Astrocyte (in vitro differentiated cells and primary cell): ENCODE results near the gene A3GALT2. TPM values are rescaled to one million over a fixed set of nuclear protein-coding genes. Genes with fewer than 3 reads are reported as not detected.

Experiments
- DNase-seq: peaks from one replicate; pipeline ENCODE4 v3.0.0-alpha.2; 2010; ENCODE audit warnings: low read depth
- FAIRE-seq: peaks from 2 replicates; lab custom pipeline; 2011; peaks lifted over from hg19 to GRCh38; lab: Jason Lieb, UNC
- H2AFZ ChIP-seq: 2 replicates; pipeline ENCODE4 v1.6.0; 2012; ENCODE audit warnings: low read depth, low read length, inconsistent platforms
- H3K27ac ChIP-seq: 2 replicates; pipeline ENCODE4 v1.5.1; 2011; ENCODE audit warnings: low read depth, low read length, inconsistent platforms
- H3K27me3 ChIP-seq: 2 replicates; pipeline ENCODE4 v1.6.0; 2011; ENCODE audit warnings: low read length, inconsistent platforms; ENCODE audit not compliant: insufficient read depth
- H3K36me3 ChIP-seq: 2 replicates; pipeline ENCODE4 v1.5.1; 2011; ENCODE audit warnings: low read length, inconsistent platforms; ENCODE audit not compliant: insufficient read depth
- H3K4me1 ChIP-seq: 2 replicates; pipeline ENCODE4 v1.5.1; 2011; ENCODE audit warnings: low read length, inconsistent platforms; ENCODE audit not compliant: insufficient read depth
- H3K4me2 ChIP-seq: 2 replicates; pipeline ENCODE4 v1.6.0; 2012; ENCODE audit warnings: low read length, inconsistent platforms
- H3K4me3 ChIP-seq: 2 replicates; pipeline ENCODE4 v1.5.1; 2011; ENCODE audit warnings: low read depth, mild to moderate bottlenecking, low read length, inconsistent platforms; ENCODE audit not compliant: insufficient read depth
- H3K79me2 ChIP-seq: 2 replicates; pipeline ENCODE4 v1.6.0; 2012; ENCODE audit warnings: mild to moderate bottlenecking, low read length, inconsistent platforms; ENCODE audit not compliant: insufficient read depth
- H3K9ac ChIP-seq: 2 replicates; pipeline ENCODE4 v1.6.0; 2012; ENCODE audit warnings: mild to moderate bottlenecking, low read length, inconsistent platforms
- H3K9me3 ChIP-seq: 2 replicates; pipeline ENCODE4 v1.5.1; 2012; ENCODE audit warnings: low read depth, mild to moderate bottlenecking, low read length, inconsistent platforms; ENCODE audit not compliant: insufficient read depth
- H4K20me1 ChIP-seq: 2 replicates; pipeline ENCODE4 v1.6.0; 2012; ENCODE audit warnings: low read length, inconsistent platforms; ENCODE audit not compliant: insufficient read depth
- H3K27ac Mint-ChIP-seq: one replicate; pipeline ENCODE4 v1.8.0; 2021; ENCODE audit warnings: mild to moderate bottlenecking, mixed read lengths; ENCODE audit not compliant: unreplicated experiment
- H3K27me3 Mint-ChIP-seq: one replicate; pipeline ENCODE4 v1.8.0; 2021; ENCODE audit warnings: low read depth, mixed read lengths; ENCODE audit not compliant: unreplicated experiment
- H3K36me3 Mint-ChIP-seq: one replicate; pipeline ENCODE4 v1.8.0; 2021; ENCODE audit warnings: low read depth, mixed read lengths; ENCODE audit not compliant: unreplicated experiment
- H3K4me1 Mint-ChIP-seq: one replicate; pipeline ENCODE4 v1.8.0; 2021; ENCODE audit warnings: low read depth, mixed read lengths; ENCODE audit not compliant: unreplicated experiment
- H3K4me3 Mint-ChIP-seq: one replicate; pipeline ENCODE4 v1.8.0; 2021; ENCODE audit warnings: mild to moderate bottlenecking, moderate library complexity, mixed read lengths; ENCODE audit not compliant: unreplicated experiment
- H3K9me3 Mint-ChIP-seq: one replicate; pipeline ENCODE4 v1.8.0; 2021; ENCODE audit warnings: mild to moderate bottlenecking, mixed read lengths; ENCODE audit not compliant: unreplicated experiment
- CTCF ChIP-seq: IDR thresholded peaks from 2 replicates; pipeline ENCODE4 v1.5.1; 2011; ENCODE audit warnings: low read depth, mild to moderate bottlenecking, inconsistent platforms, low read length, moderate library complexity; ENCODE audit not compliant: insufficient read depth
- EZH2 ChIP-seq: IDR thresholded peaks from 2 replicates; pipeline ENCODE4 v1.6.1; 2012; ENCODE audit warnings: mild to moderate bottlenecking, low read length, inconsistent platforms; ENCODE audit not compliant: insufficient read depth
- total RNA-seq: library from RNA; stranded (reverse); gene quantifications from 2 replicates; pipeline ENCODE4 v1.2.1, GENCODE V29; 2021

Gene A3GALT2
- total RNA-seq, 1 donor from 2014 or later: not detected

GRCh38 chr1:33348676-33349080 lies 27.8 kb upstream of the A3GALT2 start:
- Histone ChIP-seq H3K4me1 (peaks cover 47% of the 10 kb centered on the region), H3K79me2 (peaks cover 58% of the 10 kb centered on the region), H3K9ac (peak overlapping the region; percentile 89), H3K27me3 (no peaks in the 10 kb centered on the region), H3K4me3 (peak overlapping the region; percentile 94), H3K36me3 (peaks cover 12% of the 10 kb centered on the region), H4K20me1 (peaks cover 45% of the 10 kb centered on the region), H3K4me2 (peak overlapping the region; percentile 93), H3K27ac (peak overlapping the region; percentile 87), H3K9me3 (no peaks in the 10 kb centered on the region), H2AFZ (no peak overlapping the region)
- FAIRE-seq (no peak), DNase-seq (no peak)
- H3K36me3 Mint-ChIP-seq: peaks cover 6% of the 10 kb centered on the region
- TF ChIP-seq EZH2 (no peak), CTCF (no peak)
- peak overlapping the region; percentile 86 for H3K4me3 Mint-ChIP-seq
- H3K27me3 Mint-ChIP-seq: peaks cover 3% of the 10 kb centered on the region
- H3K4me1 Mint-ChIP-seq: peaks cover 43% of the 10 kb centered on the region
- peak overlapping the region; percentile 96 for H3K27ac Mint-ChIP-seq
- no peaks in the 10 kb centered on the region for H3K9me3 Mint-ChIP-seq

- no peaks in the 10 kb centered on the region for H3K9me3 ChIP-seq
- peak overlapping the region; percentile 93 for H3K4me2 ChIP-seq
- H3K27ac Mint-ChIP-seq: peak overlapping the region; percentile 96
- no peak overlapping the region for H2AFZ ChIP-seq
- peak; percentile 66 for DNase-seq
- peaks cover 47% of the 10 kb centered on the region for H3K4me1 Mint-ChIP-seq
- peaks cover 50% of the 10 kb centered on the region for H3K4me1 ChIP-seq
- peak overlapping the region; percentile 86 for H3K4me3 Mint-ChIP-seq
- no peak for TF ChIP-seq EZH2
- no peak for TF ChIP-seq CTCF
- H4K20me1 ChIP-seq: peaks cover 49% of the 10 kb centered on the region
- H3K27me3 Mint-ChIP-seq: no peaks in the 10 kb centered on the region
- H3K27me3 ChIP-seq: no peaks in the 10 kb centered on the region
- H3K9ac ChIP-seq: peak overlapping the region; percentile 89
- H3K79me2 ChIP-seq: peaks cover 63% of the 10 kb centered on the region
- H3K9me3 Mint-ChIP-seq: no peaks in the 10 kb centered on the region
- H3K36me3 Mint-ChIP-seq: peaks cover 4% of the 10 kb centered on the region
- peak overlapping the region; percentile 87 for H3K27ac ChIP-seq
- no peak for FAIRE-seq
- peaks cover 14% of the 10 kb centered on the region for H3K36me3 ChIP-seq
- peak overlapping the region; percentile 94 for H3K4me3 ChIP-seq
Observed at GRCh38 chr1:33348194-33348593, 27.3 kb upstream of the A3GALT2 start.

GRCh38 chr1:33347650-33347992 lies 26.7 kb upstream of the A3GALT2 start:
- peak overlapping the region; percentile 87 for H3K27ac ChIP-seq
- H3K4me2 ChIP-seq: peak overlapping the region; percentile 93
- TF ChIP-seq CTCF (no peak), EZH2 (no peak)
- DNase-seq (no peak), FAIRE-seq (no peak)
- H3K79me2 ChIP-seq: peaks cover 69% of the 10 kb centered on the region
- Mint-ChIP-seq H3K4me1 (peaks cover 53% of the 10 kb centered on the region), H3K27me3 (no peaks in the 10 kb centered on the region), H3K36me3 (peaks cover 6% of the 10 kb centered on the region), H3K9me3 (no peaks in the 10 kb centered on the region), H3K27ac (peak overlapping the region; percentile 96), H3K4me3 (peak overlapping the region; percentile 86)
- H4K20me1 ChIP-seq: peaks cover 53% of the 10 kb centered on the region
- peak overlapping the region; percentile 89 for H3K9ac ChIP-seq
- no peak overlapping the region for H2AFZ ChIP-seq
- H3K9me3 ChIP-seq: no peaks in the 10 kb centered on the region
- H3K4me3 ChIP-seq: peak overlapping the region; percentile 94
- no peaks in the 10 kb centered on the region for H3K27me3 ChIP-seq
- H3K4me1 ChIP-seq: peaks cover 56% of the 10 kb centered on the region
- H3K36me3 ChIP-seq: peaks cover 18% of the 10 kb centered on the region
